Neural cell (in vitro differentiated cells): ENCODE measurements around the gene SURF2.

Experiments used
- CTCF ChIP-seq: fragments of 450-650 bp; IDR thresholded peaks from 2 replicates; pipeline ENCODE4 v1.5.1; 2014; ENCODE audit warnings: antibody characterized with exemption, mild to moderate bottlenecking, moderate library complexity; ENCODE audit not compliant: poor library complexity, severe bottlenecking
- EZH2 ChIP-seq: fragments of 200-600, 300-800 bp; shearing (Covaris generic), sonication (generic); IDR thresholded peaks from 2 replicates; pipeline ENCODE4 v1.6.1; 2014; ENCODE audit warnings: antibody characterized with exemption, low read length, borderline replicate concordance, mild to moderate bottlenecking; ENCODE audit not compliant: insufficient read depth, poor library complexity, severe bottlenecking
- POLR2AphosphoS5 ChIP-seq: IDR thresholded peaks from 2 replicates; pipeline ENCODE4 v1.6.1; 2012
- RAD21 ChIP-seq: fragments of 450-650 bp; conservative IDR thresholded peaks from 2 replicates; pipeline ENCODE4 v1.6.1; 2014; ENCODE audit warnings: antibody characterized with exemption, mild to moderate bottlenecking, moderate library complexity
- REST ChIP-seq: IDR thresholded peaks from 2 replicates; pipeline ENCODE4 v1.6.1; 2012; ENCODE audit warnings: borderline replicate concordance

DNA sequence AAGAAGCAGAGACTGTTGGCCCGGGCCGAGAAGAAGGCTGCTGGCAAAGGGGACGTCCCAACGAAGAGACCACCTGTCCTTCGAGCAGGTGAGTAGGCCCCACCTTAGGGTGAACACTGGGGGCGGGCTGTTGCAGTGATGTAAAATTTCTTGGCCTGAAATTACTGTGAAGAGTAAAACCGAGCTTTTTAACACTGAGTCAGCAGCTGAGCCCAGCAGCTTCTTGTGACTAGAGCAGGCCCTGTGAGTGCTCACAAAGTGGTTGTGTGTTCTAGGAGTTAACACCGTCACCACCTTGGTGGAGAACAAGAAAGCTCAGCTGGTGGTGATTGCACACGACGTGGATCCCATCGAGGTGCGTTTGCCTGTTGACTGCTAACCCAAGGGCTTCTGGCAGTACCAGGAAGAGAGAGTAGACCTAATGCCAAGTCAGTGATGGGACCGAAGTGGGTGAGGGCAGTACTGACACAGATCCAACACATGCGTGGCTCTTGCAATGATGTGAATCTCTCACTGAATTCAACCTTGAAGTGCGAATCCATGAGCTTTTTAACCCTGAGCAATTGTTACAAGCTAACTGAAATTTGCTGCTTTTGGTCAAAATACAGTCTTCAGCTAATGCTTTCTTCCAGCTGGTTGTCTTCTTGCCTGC, 6.3 kb upstream of the SURF2 start:
- TF ChIP-seq CTCF (no peak), EZH2 (no peak), REST (no peak), POLR2AphosphoS5 (no peak), RAD21 (no peak)
